Transverse colon (tissue), 4 donors: ENCODE data around the gene PALLD. TPM values are rescaled to one million over a fixed set of nuclear protein-coding genes. Genes with fewer than 3 reads are reported as not detected.

Experiments
- DNase-seq: peaks from one replicate; pipeline ENCODE4 v3.0.0-alpha.2; 2019
- H3K27ac ChIP-seq, 4 donors: fragments of 200-600 bp; sonication (generic); 2 replicates each; pipeline ENCODE4 v1.5.1; 2016 to 2018; ENCODE audit warnings: inconsistent platforms in 4 of 4
- H3K27me3 ChIP-seq: fragments of 200-600 bp; sonication (generic); 2 replicates; pipeline ENCODE4 v1.5.1; 2017; ENCODE audit warnings: inconsistent platforms
- H3K36me3 ChIP-seq, 4 donors: fragments of 200-600 bp; sonication (generic); 2 replicates each; pipeline ENCODE4 v1.5.1; 2017 to 2019; ENCODE audit warnings: inconsistent platforms in 4 of 4
- H3K4me1 ChIP-seq, 4 donors: fragments of 200-600 bp; sonication (generic); 2 replicates each; pipeline ENCODE4 v1.5.1; 2017 to 2020; ENCODE audit warnings: inconsistent platforms in 4 of 4
- H3K4me3 ChIP-seq, 4 donors: fragments of 200-600 bp; sonication (generic); 1 replicate in 1 of 4; 2 replicates in 3 of 4; pipeline versions ENCODE4 v1.5.1 to v1.6.1; 2017 to 2019; ENCODE audit warnings: inconsistent platforms in 4 of 4
- H3K9me3 ChIP-seq, 2 donors: fragments of 200-600 bp; sonication (generic); 2 replicates each; pipeline ENCODE4 v1.5.1; 2017 to 2019; ENCODE audit warnings: inconsistent platforms in 2 of 2
- EP300 ChIP-seq: sonication (generic); formaldehyde crosslinking; IDR thresholded peaks from one replicate; pipeline ENCODE4 v1.6.1; 2017; ENCODE audit warnings: antibody characterized with exemption, low read depth
- POLR2A ChIP-seq: fragments of 450-650 bp; IDR thresholded peaks from one replicate; pipeline ENCODE4 v1.6.1; 2016; ENCODE audit warnings: antibody characterized with exemption, mild to moderate bottlenecking, moderate library complexity
- POLR2AphosphoS5 ChIP-seq, 3 donors: sonication (generic); formaldehyde crosslinking; IDR thresholded peaks; one replicate each; pipeline ENCODE4 v1.6.1; 2016; ENCODE audit warnings: antibody characterized with exemption in 3 of 3
- WGBS, 2 donors: methylation state at CpG; one replicate each; pipeline ENCODE4 v1.1.5; 2018; ENCODE audit warnings: low coverage in 1 of 2; 5-methylcytosine and 5-hydroxymethylcytosine counted together
- in situ Hi-C, 4 donors: fragments of 200-750 bp; cut with MboI; loops; one replicate each; pipeline versions ENCODE4 v1.15.0 to v1.15.1; 2017; ENCODE audit warnings: low sequenced_read_pairs in 3 of 4, low pct_ligation_motif_present in 1 of 4, low pct_unique_long_range_greater_than_20kb in 1 of 4
- intact Hi-C: fragments of 100-400 bp; cut with DNase I; formaldehyde crosslinking; loops from one replicate; pipeline ENCODE4 v1.15.1; 2023; ENCODE audit warnings: low total_unique reads
- total RNA-seq, 4 donors: library from RNA; depleted of rRNA; stranded (reverse); fragments of >200 nt; gene quantifications; one replicate each; pipeline ENCODE4 v1.1.0, GENCODE V29; 2016
- TF ChIP-seq, protein P1 (sequence below), 5 experiments: fragments of 200-600 bp in 3 of 5; fragments of 450-650 bp in 2 of 5; sonication (generic) in 3 of 5; IDR thresholded peaks; 1 replicate in 2 of 5; 2 replicates in 3 of 5; pipeline ENCODE4 v1.5.1; 2016 to 2017; ENCODE audit warnings: antibody characterized with exemption in 5 of 5, inconsistent platforms in 3 of 5, mild to moderate bottlenecking in 2 of 5, moderate library complexity in 1 of 5

PALLD gene
- total RNA-seq, 4 donors from 2014 or later: 230 to 309 (median 278) TPM

DNA sequence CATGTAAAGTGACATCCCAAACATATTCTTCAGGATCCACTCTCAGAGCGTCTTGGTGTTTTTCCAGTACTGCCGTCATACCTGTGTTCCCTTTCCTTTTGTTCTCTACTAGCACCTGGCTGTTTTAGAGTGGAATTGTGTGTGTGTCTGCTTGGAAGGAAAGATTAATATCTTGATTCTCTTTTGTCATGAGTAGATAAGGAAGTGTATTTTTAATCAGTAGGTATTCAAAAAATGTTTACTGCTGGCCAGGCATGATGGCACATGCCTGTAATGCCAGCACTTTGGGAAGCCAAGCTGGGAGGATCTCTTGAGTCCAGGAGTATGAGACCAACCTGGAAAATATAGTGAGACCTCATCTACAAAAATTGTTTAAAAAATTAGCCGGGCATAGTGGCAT, 314.4 kb downstream of the PALLD start:
- in situ Hi-C loops (no loop called here), intact Hi-C loops (no loop called here)
- H3K27ac ChIP-seq: peak overlapping the region; percentile 81 to 86 (median 84)
- WGBS, 2 donors: 67 to 88% methylated on average over 1 to 3 of the region's 3 CpGs
- no peaks in the 10 kb centered on the region for H3K27me3 ChIP-seq
- TF ChIP-seq EP300 (no peak), POLR2A (no peak), POLR2AphosphoS5 (IDR thresholded peaks at IDR 0.05) (no peak)
- TF ChIP-seq, protein P1, sequence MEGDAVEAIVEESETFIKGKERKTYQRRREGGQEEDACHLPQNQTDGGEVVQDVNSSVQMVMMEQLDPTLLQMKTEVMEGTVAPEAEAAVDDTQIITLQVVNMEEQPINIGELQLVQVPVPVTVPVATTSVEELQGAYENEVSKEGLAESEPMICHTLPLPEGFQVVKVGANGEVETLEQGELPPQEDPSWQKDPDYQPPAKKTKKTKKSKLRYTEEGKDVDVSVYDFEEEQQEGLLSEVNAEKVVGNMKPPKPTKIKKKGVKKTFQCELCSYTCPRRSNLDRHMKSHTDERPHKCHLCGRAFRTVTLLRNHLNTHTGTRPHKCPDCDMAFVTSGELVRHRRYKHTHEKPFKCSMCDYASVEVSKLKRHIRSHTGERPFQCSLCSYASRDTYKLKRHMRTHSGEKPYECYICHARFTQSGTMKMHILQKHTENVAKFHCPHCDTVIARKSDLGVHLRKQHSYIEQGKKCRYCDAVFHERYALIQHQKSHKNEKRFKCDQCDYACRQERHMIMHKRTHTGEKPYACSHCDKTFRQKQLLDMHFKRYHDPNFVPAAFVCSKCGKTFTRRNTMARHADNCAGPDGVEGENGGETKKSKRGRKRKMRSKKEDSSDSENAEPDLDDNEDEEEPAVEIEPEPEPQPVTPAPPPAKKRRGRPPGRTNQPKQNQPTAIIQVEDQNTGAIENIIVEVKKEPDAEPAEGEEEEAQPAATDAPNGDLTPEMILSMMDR (IDR thresholded peaks at IDR 0.05): no peak
- peaks cover 0 to 9% (median 4%) of the 10 kb centered on the region in 4 donors for H3K4me1 ChIP-seq
- no peaks in the 10 kb centered on the region for H3K9me3 ChIP-seq
- no peak overlapping the region for H3K4me3 ChIP-seq
- H3K36me3 ChIP-seq: no peaks in the 10 kb centered on the region
- no peak for DNase-seq

DNA sequence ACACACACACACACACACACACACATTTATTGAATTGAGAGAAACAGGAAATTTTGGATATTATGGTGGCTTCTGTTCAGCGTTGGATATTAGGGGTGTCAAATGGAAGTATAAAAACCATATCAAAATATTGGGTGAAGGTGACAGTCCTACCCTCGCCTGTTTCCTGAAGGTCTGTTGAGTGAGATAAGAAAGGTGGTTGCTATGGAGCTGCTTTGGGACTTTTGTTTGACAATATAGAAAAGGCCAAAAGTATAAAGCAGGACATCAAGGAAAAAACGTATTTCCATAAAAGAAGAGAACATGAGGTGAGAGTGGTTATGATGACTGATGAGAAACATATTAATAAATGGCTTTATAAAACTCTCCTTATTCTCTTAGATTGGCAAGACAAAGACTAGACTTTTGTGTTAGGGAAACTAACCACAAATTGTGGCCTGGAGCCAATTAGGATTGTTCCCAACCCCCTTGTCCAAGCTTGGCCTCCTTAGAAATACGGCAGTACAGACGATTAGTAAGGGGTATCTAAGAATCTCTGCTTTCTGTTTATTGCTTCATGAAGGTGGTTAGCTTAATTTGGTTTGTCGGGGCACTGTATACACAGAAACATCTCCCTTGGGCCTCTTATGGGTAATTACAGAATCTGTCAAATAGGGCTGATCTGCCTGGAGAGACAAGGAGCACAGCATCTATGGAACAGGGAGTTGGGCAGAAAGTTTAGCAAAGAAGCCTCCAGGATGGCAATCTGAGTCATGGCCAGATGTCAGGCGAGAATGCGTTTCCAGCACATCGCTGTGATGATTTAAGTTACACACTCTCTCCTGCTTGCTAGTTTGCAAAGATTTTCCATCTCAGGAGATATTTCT, 315.2 kb downstream of the PALLD start:
- no peak for DNase-seq
- 64 to 70% methylated on average over 6 to 9 of the region's 9 CpGs for WGBS, 2 donors
- Histone ChIP-seq H3K4me1 (peaks cover 0 to 14% (median 5%) of the 10 kb centered on the region in 4 donors), H3K4me3 (no peak overlapping the region), H3K9me3 (no peaks in the 10 kb centered on the region), H3K27ac (peak overlapping the region; percentile 81 to 86 (median 84)), H3K36me3 (no peaks in the 10 kb centered on the region), H3K27me3 (no peaks in the 10 kb centered on the region)
- in situ Hi-C loops: no loop called here
- TF ChIP-seq, protein P1 (IDR thresholded peaks at IDR 0.05): no peak
- peak in 1 of 3 donors; percentile 23 for TF ChIP-seq POLR2AphosphoS5 (IDR thresholded peaks at IDR 0.05)
- intact Hi-C loops: no loop called here

DNA sequence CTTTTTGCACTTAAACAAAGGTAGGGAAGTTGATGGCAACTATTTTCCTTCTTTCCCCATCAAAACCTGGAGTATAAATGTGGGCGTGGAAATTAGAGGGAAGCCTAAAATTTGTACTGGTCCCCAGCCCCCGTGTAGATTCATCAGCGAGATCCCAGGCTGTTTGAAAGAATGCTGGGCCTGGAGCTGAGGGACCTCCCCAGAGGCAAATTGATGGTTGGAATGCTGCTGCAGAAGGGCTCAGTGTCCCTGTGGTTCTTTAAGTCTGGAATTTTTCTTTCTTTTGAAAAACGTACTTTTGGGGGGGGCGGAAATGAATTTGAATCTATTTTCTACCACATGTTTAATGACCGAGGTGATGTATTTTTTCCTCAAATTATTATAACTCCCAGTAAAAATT, 316.0 kb downstream of the PALLD start:
- no peak for TF ChIP-seq POLR2AphosphoS5 (IDR thresholded peaks at IDR 0.05)
- no peak for TF ChIP-seq POLR2A
- H3K36me3 ChIP-seq: no peaks in the 10 kb centered on the region
- intact Hi-C loops (no loop called here), in situ Hi-C loops (no loop called here)
- peaks cover 5 to 22% (median 11%) of the 10 kb centered on the region in 4 donors for H3K4me1 ChIP-seq
- WGBS, 2 donors: 79 to 80% methylated on average over 6 of the region's 6 CpGs
- H3K4me3 ChIP-seq: no peak overlapping the region
- peak overlapping the region; percentile 81 to 86 (median 84) for H3K27ac ChIP-seq
- no peak for DNase-seq
- H3K27me3 ChIP-seq: no peaks in the 10 kb centered on the region
- H3K9me3 ChIP-seq: no peaks in the 10 kb centered on the region

DNA sequence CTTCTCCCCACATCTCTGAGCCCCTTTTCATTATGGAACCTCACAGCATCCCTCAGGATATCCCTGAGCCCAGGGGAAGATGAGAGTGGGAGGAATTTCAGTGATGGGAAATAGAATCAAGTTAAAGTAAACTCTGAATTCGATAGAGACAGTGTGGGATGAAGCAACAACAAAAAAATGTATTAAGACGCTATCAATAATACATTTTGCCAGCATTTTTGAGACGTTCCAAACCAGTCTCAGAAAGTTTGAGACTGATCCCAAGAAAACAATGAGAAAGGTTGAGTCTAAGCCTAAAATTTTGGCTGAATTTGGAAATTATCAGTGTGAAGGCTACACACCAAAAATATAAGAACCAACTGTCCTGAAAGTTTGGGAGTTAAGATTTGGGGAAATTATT, 317.0 kb downstream of the PALLD start:
- intact Hi-C loops: no loop called here
- Histone ChIP-seq H3K4me3 (no peak overlapping the region), H3K27ac (peak overlapping the region; percentile 81 to 86 (median 84)), H3K27me3 (no peaks in the 10 kb centered on the region), H3K9me3 (no peaks in the 10 kb centered on the region), H3K4me1 (peaks cover 5 to 33% (median 15%) of the 10 kb centered on the region in 4 donors), H3K36me3 (no peaks in the 10 kb centered on the region)
- in situ Hi-C loops: no loop called here
- WGBS, 2 donors: 57 to 70% methylated on average over 3 of the region's 3 CpGs
- TF ChIP-seq, protein P1 (IDR thresholded peaks at IDR 0.05): no peak
- TF ChIP-seq EP300: no peak
- TF ChIP-seq POLR2AphosphoS5 (IDR thresholded peaks at IDR 0.05): no peak
- TF ChIP-seq POLR2A: no peak
- no peak for DNase-seq
